Measurements from ENCODE around the gene PAX8.

Gene PAX8

DNA sequence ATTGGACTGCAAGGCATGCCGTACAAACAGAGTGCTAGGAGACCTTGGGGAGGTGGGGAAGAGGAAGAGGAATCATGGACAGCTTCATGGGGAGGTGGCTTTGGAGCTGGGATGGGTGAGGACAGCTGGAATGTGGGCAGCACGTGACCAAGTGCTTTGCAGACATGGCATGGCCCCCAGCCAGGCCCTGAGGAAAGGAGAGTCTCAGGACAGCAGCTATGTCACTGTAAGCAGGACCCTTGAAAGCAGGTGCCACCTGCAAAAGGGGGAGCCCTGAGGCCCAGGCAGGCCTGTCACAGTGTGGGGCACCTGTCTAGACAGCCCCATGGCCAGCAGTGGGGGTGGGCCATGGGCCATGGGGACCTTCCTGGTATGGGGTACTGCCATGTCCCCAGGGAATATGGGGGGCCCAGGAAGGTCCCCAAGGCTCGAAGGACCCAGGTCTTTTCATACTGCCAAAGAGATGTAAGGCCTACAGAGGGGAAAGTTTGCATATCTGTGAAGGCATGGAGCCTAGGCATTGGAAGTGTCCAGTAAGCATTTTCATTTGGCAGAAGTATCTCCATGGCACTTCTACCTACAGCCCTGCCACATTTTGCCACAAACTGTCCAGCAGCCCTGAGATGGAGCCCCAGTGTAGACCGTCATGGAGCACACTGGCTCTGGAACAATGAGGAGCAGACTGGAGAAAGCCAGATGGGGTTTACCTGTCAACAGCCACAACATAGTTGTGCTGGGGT, 9.9 kb downstream of the PAX8 start:
- H3K27me3 ChIP-seq (ENCODE audit: low read depth, low read length), result no peaks in the 10 kb centered on the region
- no peak overlapping the region for H2AFZ ChIP-seq (ENCODE audit: low read depth, low read length)
- H3K4me1 ChIP-seq (ENCODE audit: low read length), result peaks cover 5% of the 10 kb centered on the region
- no peaks in the 10 kb centered on the region for H4K20me1 ChIP-seq (ENCODE audit: insufficient read depth, low read length)
- no peaks in the 10 kb centered on the region for H3K36me3 ChIP-seq (replicated peaks; ENCODE audit: low read depth, low read length)
- H3K27ac ChIP-seq (ENCODE audit: low read length), result no peak overlapping the region
- H3K79me2 ChIP-seq (ENCODE audit: low read length), result no peaks in the 10 kb centered on the region
- H3K4me2 ChIP-seq (ENCODE audit: low read length), result no peak overlapping the region
- no peak overlapping the region for H3K4me3 ChIP-seq (ENCODE audit: low read length)
- no peak overlapping the region for H3K9ac ChIP-seq (ENCODE audit: low read length)
- TF ChIP-seq, protein P1, sequence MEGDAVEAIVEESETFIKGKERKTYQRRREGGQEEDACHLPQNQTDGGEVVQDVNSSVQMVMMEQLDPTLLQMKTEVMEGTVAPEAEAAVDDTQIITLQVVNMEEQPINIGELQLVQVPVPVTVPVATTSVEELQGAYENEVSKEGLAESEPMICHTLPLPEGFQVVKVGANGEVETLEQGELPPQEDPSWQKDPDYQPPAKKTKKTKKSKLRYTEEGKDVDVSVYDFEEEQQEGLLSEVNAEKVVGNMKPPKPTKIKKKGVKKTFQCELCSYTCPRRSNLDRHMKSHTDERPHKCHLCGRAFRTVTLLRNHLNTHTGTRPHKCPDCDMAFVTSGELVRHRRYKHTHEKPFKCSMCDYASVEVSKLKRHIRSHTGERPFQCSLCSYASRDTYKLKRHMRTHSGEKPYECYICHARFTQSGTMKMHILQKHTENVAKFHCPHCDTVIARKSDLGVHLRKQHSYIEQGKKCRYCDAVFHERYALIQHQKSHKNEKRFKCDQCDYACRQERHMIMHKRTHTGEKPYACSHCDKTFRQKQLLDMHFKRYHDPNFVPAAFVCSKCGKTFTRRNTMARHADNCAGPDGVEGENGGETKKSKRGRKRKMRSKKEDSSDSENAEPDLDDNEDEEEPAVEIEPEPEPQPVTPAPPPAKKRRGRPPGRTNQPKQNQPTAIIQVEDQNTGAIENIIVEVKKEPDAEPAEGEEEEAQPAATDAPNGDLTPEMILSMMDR (IDR thresholded peaks at IDR 0.05; ENCODE audit: low read depth, low read length), result no peak
- H3K9me3 ChIP-seq (ENCODE audit: insufficient read depth, low read length), result no peaks in the 10 kb centered on the region

DNA sequence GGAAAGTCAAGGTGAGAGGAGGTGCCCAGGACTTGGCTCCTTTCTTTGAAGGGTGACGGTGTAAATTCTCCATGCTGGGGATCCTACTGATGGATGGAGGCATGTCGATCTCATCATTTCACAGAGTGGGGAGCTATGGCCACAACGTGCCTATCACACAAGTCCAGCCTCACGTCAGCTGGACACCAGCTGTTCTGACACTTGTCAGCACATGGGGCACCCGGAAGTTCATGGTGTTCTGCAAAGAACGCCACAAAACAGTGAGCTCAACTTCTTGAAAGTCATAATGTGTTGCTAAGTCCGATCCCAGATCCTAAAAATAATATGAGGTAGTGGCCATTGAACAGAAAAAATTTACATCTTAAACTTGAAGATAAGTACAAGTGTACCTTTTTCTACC, 12.3 kb downstream of the PAX8 start:
- no peak overlapping the region for H3K9ac ChIP-seq (ENCODE audit: low read length)
- no peak overlapping the region for H3K4me3 ChIP-seq (ENCODE audit: low read length)
- no peak overlapping the region for H3K4me2 ChIP-seq (ENCODE audit: low read length)
- no peak overlapping the region for H3K27ac ChIP-seq (ENCODE audit: low read length)
- H4K20me1 ChIP-seq (ENCODE audit: insufficient read depth, low read length), result no peaks in the 10 kb centered on the region
- H3K9me3 ChIP-seq (ENCODE audit: insufficient read depth, low read length), result no peaks in the 10 kb centered on the region
- peaks cover 5% of the 10 kb centered on the region for H3K4me1 ChIP-seq (ENCODE audit: low read length)
- H2AFZ ChIP-seq (ENCODE audit: low read depth, low read length), result no peak overlapping the region
- H3K79me2 ChIP-seq (ENCODE audit: low read length), result no peaks in the 10 kb centered on the region
- no peaks in the 10 kb centered on the region for H3K36me3 ChIP-seq (replicated peaks; ENCODE audit: low read depth, low read length)
- no peak for TF ChIP-seq EZH2phosphoT487 (IDR thresholded peaks at IDR 0.05; ENCODE audit: low read depth)
- TF ChIP-seq, protein P1 (IDR thresholded peaks at IDR 0.05; ENCODE audit: low read depth, low read length), result no peak
- H3K27me3 ChIP-seq (ENCODE audit: low read depth, low read length), result no peaks in the 10 kb centered on the region

DNA sequence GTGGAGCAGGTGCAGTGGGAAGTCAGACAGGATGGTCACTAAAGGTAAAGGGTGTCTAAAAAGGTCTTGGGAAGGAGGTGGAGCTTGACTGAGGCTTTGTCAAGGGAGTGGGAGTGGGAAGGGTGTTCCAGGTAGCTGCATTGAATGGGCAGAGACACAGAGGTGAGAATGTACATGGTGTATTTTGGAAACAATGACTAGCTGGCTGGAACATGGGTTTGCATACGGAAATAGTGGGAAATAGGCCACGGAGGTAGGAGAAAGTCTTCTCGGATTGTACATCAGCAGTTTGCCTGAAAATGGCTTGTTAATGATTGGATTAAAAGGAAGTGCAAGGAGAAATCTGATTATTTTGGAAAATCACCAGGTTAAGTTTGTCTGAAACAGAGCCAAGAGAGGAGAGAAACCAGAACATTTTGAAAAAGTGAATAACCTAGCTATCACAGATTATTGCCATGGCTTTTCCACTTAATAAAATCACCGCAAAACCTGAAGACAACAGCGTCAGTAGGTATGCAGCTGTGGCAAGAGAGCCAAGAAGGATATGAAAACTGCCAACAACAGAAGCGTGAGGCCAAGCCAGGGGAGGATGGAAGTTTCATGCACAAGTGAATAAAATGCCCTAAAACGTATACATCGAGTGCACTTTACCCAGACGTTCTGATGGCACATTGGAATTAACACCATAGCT, 13.9 kb downstream of the PAX8 start:
- H3K4me2 ChIP-seq (ENCODE audit: low read length), result no peak overlapping the region
- no peaks in the 10 kb centered on the region for H3K79me2 ChIP-seq (ENCODE audit: low read length)
- H3K27ac ChIP-seq (ENCODE audit: low read length), result no peak overlapping the region
- H3K4me1 ChIP-seq (ENCODE audit: low read length), result no peaks in the 10 kb centered on the region
- H3K9me3 ChIP-seq (ENCODE audit: insufficient read depth, low read length), result no peaks in the 10 kb centered on the region
- TF ChIP-seq, protein P1 (IDR thresholded peaks at IDR 0.05; ENCODE audit: low read depth, low read length), result no peak
- no peak for TF ChIP-seq EZH2phosphoT487 (IDR thresholded peaks at IDR 0.05; ENCODE audit: low read depth)
- no peaks in the 10 kb centered on the region for H4K20me1 ChIP-seq (ENCODE audit: insufficient read depth, low read length)
- no peaks in the 10 kb centered on the region for H3K36me3 ChIP-seq (replicated peaks; ENCODE audit: low read depth, low read length)
- no peak overlapping the region for H3K4me3 ChIP-seq (ENCODE audit: low read length)
- no peak overlapping the region for H3K9ac ChIP-seq (ENCODE audit: low read length)
- H3K27me3 ChIP-seq (ENCODE audit: low read depth, low read length), result no peaks in the 10 kb centered on the region
- no peak overlapping the region for H2AFZ ChIP-seq (ENCODE audit: low read depth, low read length)

DNA sequence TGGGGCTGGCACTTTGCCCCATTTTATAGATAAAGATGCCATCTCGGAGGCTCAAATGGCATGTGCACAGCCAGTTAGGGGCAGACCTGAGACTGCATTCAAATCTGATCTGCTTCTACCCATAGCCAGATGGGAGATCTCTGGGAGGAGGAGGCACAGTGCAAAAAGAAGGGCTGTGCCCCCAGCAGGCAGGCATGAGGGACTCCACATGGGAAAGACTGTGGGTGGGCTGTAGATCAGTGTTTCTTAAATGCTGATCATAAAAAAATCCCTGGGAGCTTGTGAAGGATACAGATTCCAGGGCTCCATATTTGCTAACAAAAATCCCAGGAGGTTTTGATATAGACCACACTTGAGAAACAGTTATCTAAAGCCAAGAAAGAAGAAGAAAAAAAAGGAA, 15.2 kb downstream of the PAX8 start:
- H3K4me3 ChIP-seq (ENCODE audit: low read length), result no peak overlapping the region
- no peaks in the 10 kb centered on the region for H3K36me3 ChIP-seq (replicated peaks; ENCODE audit: low read depth, low read length)
- no peaks in the 10 kb centered on the region for H3K79me2 ChIP-seq (ENCODE audit: low read length)
- H3K9ac ChIP-seq (ENCODE audit: low read length), result no peak overlapping the region
- H3K27ac ChIP-seq (ENCODE audit: low read length), result no peak overlapping the region
- H4K20me1 ChIP-seq (ENCODE audit: insufficient read depth, low read length), result no peaks in the 10 kb centered on the region
- H3K4me2 ChIP-seq (ENCODE audit: low read length), result no peak overlapping the region
- TF ChIP-seq EZH2phosphoT487 (IDR thresholded peaks at IDR 0.05; ENCODE audit: low read depth), result no peak
- TF ChIP-seq, protein P1 (IDR thresholded peaks at IDR 0.05; ENCODE audit: low read depth, low read length), result no peak
- no peak overlapping the region for H2AFZ ChIP-seq (ENCODE audit: low read depth, low read length)
- no peaks in the 10 kb centered on the region for H3K27me3 ChIP-seq (ENCODE audit: low read depth, low read length)
- no peaks in the 10 kb centered on the region for H3K9me3 ChIP-seq (ENCODE audit: insufficient read depth, low read length)
- no peaks in the 10 kb centered on the region for H3K4me1 ChIP-seq (ENCODE audit: low read length)
